LNCaP clone FGC (cell line): ENCODE measurements around the gene GABRP.

Experiments used
- DNase-seq: peaks from one replicate; pipeline ENCODE4 v3.0.0-alpha.2; 2011; ENCODE audit warnings: low read depth
- H3K4me3 ChIP-seq: 2 replicates; pipeline ENCODE4 v1.5.1; 2011; ENCODE audit warnings: mild to moderate bottlenecking, low read depth, low read length, control low read depth
- TF ChIP-seq, protein P1 (sequence below): IDR thresholded peaks from 2 replicates; pipeline ENCODE4 v1.5.1; 2012; ENCODE audit warnings: mild to moderate bottlenecking; ENCODE audit not compliant: control insufficient read depth, insufficient read depth; ENCODE audit errors: extremely low read depth

GABRP gene

DNA sequence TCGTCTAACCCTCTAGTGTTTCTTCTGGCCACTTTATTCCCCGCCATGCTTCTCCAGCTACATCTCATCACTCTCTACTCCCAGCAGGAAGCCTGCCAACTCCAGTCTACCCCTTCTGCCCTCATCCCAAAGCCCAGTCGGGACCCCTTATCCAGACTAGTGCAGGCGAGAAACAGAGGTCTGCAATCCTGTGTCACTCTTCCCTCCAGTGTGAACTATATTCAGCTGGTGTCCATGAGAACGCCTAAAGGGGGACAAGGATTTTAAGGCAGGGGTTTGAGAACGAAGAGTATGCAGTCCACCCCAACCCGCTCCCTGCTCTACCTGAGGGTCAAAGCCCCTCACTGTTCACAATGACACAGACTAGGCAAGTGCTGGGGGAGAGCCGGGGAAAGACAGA lies 41.7 kb upstream of the GABRP start:
- H3K4me3 ChIP-seq, result no peak overlapping the region
- TF ChIP-seq, protein P1, sequence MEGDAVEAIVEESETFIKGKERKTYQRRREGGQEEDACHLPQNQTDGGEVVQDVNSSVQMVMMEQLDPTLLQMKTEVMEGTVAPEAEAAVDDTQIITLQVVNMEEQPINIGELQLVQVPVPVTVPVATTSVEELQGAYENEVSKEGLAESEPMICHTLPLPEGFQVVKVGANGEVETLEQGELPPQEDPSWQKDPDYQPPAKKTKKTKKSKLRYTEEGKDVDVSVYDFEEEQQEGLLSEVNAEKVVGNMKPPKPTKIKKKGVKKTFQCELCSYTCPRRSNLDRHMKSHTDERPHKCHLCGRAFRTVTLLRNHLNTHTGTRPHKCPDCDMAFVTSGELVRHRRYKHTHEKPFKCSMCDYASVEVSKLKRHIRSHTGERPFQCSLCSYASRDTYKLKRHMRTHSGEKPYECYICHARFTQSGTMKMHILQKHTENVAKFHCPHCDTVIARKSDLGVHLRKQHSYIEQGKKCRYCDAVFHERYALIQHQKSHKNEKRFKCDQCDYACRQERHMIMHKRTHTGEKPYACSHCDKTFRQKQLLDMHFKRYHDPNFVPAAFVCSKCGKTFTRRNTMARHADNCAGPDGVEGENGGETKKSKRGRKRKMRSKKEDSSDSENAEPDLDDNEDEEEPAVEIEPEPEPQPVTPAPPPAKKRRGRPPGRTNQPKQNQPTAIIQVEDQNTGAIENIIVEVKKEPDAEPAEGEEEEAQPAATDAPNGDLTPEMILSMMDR, result no peak

DNA sequence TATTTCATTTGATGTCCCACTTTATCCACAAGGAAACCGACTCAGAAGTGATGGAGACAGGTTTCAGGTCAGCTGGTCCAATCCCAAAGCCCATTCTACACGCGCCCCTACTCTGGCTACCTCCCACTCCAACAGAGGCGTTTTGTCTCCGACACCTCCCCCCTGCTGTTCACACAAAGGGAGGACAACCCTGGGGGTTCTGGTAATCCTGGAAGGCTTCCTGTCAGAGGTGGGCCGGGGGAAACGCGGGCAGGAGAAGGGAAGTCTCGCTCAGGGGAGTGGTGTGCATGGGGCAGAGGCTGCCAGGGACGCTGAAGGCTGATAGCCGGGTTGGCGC lies 39.7 kb upstream of the GABRP start:
- no peak for DNase-seq
- no peak overlapping the region for H3K4me3 ChIP-seq
- TF ChIP-seq, protein P1, result no peak

More for the DNA sequence above, 41.7 kb upstream of the GABRP start:
- no peak for DNase-seq

DNA sequence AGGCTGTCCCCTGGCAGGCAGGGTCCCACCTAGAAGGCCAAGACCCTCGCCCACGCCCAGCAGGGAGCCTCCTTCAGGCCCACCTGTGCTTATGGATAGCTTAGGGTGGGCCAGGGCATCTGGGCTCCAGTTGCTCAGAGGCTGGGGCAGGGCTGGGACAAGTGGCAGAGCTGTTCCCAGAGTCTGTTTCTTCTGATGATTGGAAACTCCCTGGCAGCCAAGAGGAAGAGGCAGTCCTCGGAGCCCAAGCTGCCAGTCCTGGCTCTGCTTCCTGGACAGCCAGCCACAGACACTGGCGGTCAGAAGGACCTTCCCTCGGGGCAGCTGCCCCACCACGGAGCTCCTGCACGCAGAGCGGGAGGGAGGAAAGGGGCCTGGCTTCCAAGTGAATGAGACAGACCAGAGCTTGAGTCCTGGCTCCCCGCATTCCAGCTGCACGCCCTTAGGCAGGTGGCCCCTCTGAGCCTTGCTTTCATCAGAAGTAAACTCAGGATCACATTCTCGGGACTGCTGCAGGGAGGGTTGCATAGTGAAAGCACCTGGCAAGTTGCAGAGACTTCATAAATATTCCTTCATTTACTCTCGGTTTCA lies 37.9 kb upstream of the GABRP start:
- H3K4me3 ChIP-seq, result no peak overlapping the region
- DNase-seq, result no peak
- TF ChIP-seq, protein P1, result no peak

DNA sequence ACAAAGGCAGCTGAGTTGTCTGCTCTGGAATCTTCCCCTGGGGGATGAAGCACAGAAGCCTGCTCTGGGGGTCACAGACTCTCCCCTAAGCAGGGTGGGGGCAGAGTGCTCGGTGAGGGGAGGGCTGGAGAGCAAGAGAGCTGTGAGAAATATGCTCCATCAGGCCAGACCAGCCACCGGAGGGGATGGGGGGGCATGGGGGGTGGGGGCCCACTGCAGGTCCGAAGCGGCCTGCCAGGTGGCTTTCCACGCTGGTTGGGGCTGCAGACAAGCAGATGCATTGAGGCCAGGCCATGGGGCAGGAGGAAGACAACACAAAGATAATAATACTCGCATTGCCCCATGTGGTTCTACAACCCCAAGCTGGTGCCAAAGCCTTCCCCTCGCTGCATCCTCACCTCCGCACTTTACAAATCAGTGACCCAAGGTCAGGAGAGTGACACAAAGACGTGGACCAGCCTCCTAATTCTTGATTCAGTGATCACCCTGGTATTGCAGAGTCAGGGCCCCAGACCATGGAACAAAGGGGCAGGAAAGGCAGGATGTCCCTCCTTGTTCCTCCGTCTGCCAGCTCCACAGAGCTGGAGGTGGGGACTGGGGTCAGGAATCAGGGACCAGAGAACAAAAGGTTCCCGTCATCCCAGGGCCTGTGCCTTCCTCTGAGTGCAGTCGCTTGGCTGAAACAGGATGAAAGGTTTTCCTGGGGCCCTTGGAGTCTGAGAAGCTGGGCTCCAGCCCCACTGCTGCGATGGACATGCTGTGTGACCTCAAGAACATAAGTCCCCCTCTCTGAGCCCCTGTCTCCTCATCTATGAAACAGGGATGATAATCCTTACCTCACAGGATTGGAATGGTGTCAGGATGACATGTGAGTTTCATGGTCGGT lies 37.2 kb upstream of the GABRP start:
- TF ChIP-seq, protein P1, result no peak
- no peak overlapping the region for H3K4me3 ChIP-seq
- no peak for DNase-seq

DNA sequence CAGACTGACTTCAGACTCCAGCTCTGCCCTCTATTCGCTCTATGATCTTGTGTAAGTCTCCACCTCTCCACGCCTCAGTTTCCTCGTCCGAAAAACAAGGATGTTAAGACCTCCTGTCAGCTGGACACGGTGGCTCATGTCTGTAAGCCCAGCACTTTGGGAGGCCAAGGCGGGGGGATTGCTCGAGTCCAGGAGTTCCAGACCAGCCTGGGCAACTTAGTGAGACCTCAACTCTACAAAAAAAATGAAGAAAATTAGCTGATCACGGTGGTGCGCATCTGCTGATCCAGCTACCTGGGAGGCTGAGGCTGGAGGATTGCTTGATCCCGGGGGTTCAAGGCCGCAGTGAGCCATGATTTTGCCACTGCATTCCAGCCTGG lies 36.6 kb upstream of the GABRP start:
- TF ChIP-seq, protein P1, result no peak
- H3K4me3 ChIP-seq, result no peak overlapping the region
- no peak for DNase-seq

DNA sequence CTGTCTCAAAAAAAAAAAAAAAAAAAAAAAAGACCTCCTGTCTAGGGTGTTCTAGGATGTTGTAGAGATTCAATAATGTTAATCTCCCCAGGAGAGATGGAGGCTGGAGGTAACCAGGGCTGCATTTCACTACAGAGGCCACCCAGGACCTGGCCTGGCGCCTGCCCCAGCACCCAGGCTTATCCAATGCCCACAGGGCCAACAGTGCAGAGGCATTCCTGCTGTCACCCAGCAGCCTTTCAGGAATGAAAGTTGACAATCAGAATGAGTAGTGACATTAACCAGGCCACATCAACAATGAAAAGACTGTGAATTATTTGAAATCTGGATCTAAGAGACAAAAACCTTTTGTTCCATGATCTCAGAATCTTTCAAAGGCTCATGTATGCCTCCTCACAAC lies 36.2 kb upstream of the GABRP start:
- no peak for DNase-seq
- TF ChIP-seq, protein P1, result no peak
- H3K4me3 ChIP-seq, result no peak overlapping the region
